GM21576 (cell line): ENCODE data around the gene SIDT2.
"Not testable (repeated sequence)": the region's sequence is repeated elsewhere in the genome, so short reads cannot be mapped to it uniquely, and the experiment has no call there.

ENCODE experiments used
- ATAC-seq: cut with Tn5 transposase; IDR thresholded peaks from one replicate; pipeline ENCODE4 v1.9.1; 2021; ENCODE audit warnings: mild to moderate bottlenecking, moderate library complexity; ENCODE audit not compliant: unreplicated experiment

SIDT2 gene

DNA sequence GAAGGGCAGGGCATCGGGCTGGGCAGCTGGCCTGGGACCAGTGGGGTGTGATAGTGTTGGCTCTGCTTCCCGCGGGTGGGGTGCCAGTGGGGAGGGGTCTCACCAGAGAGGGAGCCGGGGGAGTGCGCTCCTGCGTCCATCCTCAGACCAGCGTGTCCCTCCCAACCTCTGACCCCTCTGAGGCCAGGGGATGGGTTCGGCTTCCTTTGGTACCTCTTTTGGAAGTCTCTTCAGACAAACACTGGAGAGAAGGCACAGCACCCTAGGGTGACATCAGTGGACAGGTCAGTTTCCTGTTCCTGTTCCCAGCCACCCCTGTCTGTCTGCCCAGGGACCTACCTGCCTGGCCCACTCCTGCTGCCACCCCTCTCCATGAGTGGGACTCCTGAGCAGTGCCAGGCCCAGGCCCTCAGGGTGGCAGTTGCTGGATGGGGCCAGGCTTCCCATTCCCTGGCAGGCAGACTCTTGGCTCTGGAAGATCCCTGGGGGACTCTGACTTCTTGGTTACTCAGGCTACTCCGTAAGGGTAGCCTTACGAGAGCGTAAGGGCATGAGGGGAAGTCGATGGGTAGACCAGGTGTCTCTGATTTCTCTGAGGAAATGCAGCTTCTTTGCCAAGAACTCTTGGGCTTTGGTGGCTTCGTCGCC is 23.2 kb downstream of the SIDT2 start:
- no peak for ATAC-seq

DNA sequence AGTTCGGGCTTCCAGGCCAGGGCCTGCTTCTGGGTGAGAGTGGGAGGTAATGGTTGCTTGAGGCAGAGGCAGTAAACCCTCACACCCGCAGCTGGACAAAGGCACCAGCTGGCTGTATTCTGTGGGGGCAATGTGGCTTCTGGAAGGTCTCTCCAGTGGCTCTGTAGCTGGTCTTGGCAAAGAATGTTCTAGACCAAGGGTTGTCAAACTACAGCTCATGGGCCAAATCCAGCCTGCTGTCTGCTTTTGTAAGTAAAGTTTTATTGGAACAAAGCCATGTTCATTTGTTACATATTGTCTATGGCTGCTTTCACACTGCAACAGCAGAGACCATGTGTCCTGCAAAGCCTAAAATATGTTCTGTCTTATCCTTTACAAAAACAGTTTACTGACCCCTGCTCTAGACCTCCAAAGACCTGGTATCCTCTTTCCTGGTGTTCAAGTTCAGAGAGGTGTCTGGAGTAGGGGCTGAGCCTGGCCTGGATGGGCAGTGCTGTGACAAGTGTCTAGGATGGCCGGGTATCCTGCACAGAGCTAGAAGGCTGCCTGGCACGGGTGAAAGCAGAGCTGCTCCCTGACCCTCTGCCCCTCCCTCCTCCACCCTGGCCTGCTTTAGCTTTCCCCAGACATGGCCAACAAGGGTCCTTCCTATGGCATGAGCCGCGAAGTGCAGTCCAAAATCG is 24.0 kb downstream of the SIDT2 start:
- no peak for ATAC-seq

DNA sequence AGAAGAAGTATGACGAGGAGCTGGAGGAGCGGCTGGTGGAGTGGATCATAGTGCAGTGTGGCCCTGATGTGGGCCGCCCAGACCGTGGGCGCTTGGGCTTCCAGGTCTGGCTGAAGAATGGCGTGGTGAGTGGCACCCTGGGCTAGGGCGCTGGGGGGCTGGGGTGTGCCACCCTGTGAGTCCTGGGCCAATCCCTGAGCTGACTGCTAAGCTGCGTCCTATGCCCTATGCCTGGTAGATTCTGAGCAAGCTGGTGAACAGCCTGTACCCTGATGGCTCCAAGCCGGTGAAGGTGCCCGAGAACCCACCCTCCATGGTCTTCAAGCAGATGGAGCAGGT is 24.5 kb downstream of the SIDT2 start:
- ATAC-seq, result no peak

DNA sequence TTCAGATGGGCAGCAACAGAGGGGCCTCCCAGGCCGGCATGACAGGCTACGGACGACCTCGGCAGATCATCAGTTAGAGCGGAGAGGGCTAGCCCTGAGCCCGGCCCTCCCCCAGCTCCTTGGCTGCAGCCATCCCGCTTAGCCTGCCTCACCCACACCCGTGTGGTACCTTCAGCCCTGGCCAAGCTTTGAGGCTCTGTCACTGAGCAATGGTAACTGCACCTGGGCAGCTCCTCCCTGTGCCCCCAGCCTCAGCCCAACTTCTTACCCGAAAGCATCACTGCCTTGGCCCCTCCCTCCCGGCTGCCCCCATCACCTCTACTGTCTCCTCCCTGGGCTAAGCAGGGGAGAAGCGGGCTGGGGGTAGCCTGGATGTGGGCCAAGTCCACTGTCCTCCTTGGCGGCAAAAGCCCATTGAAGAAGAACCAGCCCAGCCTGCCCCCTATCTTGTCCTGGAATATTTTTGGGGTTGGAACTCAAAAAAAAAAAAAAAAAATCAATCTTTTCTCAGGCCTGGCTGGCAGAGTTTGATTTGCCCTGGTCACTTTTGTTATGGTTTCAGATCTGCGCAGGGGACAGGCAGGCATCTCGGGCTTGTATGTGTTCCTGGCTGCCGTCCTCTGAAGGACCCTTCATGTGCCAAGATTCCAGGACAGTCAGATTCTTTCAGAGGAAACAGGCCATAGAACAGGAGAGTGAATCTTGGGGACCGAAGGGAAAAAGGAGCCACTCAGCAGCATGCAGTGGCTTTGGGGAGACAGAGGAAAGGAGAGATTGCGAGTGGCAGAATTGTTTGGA is 25.9 kb downstream of the SIDT2 start:
- no peak for ATAC-seq

DNA sequence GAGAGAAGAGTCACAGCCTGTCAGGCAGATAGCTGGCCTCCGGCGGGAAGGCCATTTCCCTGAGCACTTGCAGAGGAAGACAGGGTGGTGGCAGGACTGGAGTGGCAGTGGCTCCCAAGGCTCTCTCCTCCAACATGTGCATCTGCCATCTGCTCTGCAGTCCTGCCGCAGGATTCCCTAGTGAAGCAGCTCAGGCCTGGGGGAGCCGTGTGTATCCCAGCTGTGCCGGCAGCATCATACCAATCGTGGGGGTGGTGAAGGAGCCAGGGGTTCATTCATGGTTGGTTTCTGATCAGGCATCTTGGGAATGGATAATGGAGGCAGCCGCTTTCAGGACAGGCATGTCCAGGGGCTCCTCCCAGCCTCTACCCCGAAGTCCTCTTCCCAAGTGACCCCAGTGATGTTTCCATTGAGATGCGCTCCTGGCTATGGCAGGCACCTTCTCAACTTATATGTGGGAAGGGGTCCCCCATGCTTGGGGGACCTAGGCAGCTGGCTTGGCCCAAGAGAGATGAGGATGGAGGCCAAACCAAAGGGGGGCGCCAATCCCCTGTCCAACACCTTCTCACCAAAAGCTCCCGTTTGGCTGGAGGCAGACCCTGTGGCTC is 26.8 kb downstream of the SIDT2 start:
- no peak for ATAC-seq

DNA sequence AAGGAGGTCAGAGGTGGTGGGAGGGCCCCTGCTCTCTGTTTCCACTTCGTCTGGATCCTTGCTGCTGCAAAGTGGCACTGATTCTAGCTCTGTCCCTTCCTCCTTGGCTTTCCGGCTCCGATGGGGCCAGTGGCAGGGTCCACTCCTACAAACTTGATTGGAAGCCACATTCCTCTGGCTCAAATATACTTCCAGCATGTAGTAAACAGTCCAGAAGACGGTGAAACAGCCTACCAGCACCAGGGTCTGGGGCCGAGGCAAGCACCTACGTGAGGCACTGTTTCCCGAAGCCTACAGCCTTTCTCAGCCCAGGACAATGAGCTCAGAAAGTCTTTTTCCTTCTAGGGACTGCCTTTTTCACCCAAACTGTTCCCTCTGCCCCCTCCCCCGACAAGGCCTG is 27.6 kb downstream of the SIDT2 start:
- not testable (repeated sequence) for ATAC-seq

DNA sequence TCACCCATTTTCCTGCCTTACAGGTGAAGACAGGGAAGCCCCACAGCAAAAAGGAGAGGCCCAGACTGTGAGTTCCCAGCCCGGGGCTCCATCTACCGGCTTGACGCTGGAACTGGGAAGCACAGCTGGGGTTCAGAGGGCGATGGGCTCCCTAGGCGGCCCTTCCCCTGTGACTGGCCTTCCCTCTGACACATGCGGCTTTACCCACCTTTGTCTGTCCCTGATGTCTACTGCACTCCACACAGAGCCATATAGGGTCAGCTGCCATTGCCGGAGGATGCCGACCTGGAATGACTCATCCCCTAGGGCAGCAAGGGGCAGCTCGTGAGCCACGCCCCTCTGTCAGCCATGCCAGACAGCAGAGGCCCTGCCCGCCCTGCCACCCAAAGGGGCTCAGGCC is 28.3 kb downstream of the SIDT2 start:
- ATAC-seq, result not testable (repeated sequence)

DNA sequence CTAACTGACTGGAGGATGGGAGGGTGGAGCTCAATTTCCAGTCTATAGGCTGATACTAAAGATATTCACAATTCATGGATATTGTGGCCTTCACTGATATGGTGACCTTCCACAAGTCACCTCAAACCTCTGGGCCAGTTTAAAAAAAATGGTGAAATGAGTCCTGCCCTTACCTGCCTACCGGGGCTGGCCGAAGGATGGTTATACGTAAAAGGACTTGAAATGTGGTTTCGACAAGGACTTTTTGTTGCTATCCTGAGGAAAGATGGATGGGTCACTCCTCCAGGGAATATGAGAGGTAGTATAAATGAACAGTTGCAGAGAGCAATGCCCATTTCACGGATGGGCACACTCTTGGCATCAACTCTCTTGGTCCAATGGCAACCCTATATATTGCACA is 28.9 kb downstream of the SIDT2 start:
- ATAC-seq, result not testable (repeated sequence)

DNA sequence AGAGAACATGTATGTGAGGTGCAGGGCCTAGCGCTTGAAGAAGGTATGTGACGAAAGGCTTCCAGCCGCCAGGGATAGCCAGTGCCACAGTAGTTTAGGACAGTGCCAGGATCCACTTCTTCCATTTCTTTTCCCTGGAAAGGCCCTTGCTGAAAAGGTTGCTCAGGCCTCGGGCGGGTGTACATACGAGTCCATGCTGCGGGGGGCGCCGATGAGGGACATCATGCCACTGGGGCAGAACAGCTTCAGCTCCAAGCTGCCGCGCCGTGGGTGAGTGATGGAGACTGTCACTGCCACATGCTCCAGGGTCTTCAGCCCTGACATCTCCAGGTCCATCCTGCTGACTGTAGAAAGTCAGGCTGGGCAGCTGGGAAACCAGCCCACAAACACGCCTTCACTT is 30.2 kb downstream of the SIDT2 start:
- ATAC-seq, result not testable (repeated sequence)

DNA sequence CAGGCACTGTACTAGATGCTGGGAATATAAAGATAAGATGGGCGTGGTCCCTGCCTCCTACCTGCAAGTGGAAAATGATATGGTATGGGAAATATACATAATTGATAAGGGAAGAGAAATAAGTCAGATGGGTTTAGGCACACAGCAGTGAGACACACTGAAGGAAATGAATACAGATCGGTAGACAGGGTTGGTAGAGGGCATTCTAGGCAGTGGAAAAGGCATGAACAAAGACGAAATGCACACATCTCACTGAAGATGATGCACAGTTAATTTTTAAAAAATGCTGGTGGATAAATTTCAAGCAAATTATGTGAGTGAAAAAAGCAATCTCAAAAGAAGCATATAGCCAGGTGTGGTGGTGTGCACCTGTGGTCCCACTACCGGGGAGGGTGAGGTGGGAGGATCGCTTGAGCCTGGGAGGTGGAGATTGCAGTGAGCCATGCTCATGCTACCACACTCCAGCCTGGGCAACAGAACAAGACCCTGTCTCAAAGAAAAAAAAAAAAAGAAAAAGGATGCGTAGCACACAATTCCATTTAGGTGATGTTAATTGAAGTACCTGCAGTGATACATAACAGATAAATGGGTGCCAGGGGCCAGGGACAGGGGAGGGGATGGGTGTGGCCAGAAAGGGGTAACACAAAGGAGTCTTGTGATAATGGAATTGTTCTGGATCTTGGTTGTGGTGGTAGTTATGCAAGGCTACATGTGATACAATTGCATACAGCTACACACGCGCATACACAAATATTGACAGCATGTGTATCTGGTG is 31.0 kb downstream of the SIDT2 start:
- ATAC-seq, result not testable (repeated sequence)

DNA sequence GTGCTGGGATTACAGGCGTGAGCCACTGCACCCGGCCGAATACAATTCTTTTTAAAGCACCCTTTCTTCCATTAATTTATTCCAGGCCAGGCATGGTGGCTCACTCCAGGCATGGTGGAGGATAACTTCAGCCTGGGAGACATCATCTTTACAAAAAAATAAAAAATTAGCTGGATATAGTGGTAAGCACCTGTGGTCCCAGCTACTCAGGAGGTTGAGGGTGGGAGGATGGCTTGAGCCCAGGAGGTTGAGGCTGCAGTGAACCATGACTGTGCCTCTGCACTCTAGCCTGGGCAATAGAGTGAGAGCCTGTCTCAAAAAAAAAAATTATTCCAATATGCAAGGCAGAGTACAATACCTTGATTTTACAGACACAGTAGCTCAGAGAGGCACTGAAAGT is 32.1 kb downstream of the SIDT2 start:
- no peak for ATAC-seq

DNA sequence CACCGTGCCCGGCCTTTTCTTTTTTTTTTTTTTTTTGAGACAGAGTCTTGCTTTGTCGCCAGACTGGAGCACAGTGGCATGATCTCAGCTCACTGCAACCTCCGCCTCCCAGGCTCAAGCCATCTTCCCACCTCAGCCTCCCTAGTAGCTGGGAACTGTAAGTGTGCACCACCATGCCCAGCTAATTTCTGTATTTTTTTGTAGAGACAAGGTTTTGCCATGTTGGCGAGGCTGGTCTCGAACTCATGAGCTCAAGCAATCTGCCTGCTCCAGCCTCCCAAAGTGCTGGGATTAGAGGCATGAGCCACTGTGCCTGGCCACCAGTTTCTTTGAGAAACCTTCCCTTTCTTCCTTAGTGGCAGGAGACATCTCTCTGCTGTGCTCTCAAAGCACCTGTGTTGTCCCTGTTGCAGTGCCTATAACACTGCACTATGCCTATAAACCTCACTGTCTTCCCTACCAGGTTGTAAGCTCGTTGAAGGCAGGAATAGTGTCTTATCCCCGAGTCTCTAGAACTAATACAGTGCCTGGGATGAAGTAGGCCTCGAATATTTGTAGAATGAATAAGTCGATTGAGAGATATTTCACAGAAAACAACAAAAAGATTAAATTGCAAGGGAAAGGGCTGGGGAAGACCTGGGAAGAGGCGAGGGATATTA is 34.3 kb downstream of the SIDT2 start:
- no peak for ATAC-seq

DNA sequence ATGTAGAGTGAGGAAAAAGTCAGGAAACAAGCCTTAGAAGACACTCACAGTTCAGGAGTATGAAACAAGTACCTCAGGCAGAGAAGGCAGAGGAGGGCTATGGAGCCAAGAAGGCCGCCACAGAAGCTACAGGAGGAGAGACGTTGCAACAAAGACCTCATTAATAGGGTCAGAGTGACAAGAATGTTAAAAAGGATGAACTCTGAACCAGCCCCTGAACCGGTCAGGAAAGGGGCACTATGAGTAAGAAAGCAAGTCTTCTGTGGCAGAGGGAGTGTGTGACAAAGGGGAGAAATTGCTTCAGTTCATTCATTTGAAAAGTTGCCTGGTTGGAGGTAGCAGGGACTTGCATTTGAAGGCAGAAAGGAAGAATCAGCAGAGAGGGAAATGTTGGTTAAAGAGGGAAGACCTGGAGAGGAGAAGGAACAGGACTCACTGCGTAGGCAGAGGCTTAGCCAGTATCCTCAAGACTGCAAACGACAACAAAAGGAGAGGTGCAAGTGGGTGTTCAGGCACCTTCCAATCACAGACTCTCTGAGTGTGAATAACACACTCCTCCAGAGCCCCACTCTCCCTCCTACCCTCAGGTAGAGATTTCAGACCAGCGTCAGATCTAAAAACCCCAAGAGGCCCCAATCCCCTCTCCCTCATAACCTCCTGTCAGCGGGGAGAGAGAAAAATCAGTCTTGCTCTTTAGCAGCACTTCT is 36.0 kb downstream of the SIDT2 start:
- ATAC-seq, result no peak

DNA sequence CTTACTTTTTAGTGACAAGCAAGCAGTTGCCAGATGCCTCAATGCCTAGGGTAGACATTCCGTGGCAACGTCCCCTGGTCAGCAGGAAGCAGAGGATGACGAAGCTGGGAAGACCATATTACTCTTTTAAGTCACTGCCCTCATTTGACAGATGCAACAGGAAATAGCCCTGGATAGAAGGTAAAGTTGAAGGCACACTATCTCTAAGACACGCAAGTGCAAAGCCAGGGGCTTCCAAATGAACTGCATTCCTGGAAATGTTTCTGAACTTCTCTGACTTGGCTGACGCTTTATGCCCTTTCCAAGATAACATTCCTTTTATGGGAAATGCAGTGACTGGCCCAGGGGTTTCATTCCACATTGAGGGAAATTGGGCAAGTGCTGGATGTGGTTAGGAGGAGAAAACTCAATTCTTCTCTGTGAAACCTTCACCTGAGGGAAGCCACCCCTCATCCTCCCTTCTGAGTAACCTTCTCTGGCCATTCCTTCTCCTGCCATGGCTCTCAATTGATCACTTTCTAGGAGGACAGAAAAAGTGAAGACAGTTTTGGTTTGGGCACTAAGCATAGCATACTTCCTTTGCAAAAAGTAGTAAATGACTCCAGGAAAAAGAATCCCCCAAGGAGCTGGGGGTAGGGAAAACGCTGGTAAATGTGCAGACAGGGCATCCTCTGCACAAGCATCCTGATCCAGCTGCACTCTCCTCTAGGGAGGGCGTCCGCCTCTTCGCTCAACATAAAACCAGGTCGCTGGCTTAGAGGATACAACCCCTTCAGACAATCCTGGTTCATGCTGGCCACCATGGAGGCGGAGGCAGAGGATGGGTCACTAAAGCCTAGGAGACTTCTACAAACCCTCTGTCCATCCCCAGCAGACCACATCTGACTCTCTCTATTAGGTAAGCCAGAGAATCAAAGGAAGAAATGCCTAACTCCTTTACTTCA is 38.9 kb downstream of the SIDT2 start:
- ATAC-seq, result no peak

DNA sequence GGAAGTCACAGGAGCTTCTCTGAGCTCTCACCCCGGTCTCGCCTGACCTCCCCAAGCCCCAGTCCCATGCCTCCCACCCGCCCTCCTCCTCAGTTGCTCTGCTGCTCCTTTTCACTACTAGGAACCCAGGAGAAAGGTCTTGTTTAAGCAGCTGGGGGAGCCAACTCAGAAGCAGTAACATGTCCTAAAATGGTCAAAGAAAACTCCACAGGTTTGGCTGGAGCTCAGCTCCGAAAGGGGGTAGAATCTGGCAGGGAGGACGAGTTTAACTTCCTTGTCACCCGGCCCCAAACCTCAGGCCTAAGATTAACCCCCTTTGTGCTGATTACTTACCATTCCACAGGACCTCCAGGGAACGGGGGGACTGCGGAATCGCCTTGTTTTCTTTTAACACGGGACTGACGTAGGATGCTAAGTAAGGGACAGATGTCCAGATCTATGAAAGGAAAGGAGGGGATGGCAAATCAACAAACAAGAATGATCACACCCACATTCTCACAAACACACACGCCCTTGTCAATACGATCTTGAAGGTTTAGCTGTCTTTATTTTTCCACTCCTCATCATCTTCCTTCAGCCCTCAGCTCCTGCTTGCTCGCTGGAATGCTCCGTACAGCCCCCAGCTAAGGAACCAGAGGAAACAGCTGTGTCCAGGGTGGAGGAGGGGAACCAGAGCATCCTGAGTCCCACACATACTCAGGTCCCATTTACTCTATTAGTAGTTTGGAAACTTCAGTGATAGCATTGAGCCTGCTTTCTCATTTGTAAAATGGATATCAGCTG is 39.8 kb downstream of the SIDT2 start:
- ATAC-seq, result no peak

DNA sequence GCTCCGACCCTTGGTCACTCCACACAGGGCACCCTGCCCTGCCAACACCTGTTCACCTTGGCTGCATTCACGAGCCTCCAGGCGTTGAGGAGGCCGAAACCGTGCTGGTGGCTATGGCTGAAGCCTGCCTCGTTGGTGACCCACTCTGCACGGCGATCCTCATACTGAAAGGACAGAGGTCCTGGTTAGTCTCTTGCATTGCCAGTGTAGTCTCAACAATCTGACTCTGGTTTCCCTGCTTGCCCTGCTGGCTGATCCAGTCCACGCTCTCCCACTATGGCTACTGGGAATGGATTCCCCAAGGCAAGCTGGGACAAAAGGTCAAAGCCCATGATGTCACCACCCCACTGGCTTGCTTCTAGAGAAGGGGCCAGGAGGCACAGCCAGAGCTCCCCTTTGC is 40.5 kb downstream of the SIDT2 start:
- ATAC-seq, result no peak

DNA sequence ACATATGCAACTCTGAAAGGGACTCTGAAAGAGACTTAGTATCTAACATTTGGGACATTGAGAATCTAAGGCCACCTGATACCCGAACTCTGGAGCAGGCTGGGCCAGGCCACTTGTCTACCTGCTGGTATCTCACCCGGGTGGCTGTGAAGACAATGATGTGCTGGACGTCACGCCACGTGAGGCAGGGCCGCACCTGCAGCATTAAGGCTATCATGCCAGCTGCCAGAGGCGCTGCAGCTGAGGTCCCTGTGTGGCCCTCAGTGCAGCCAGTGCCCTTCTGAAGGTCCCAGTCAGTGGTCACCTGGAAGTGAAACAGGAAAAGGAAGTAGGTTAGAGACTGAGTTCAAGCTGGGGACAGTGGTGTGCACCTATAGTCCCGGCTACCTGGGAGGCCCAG is 40.9 kb downstream of the SIDT2 start:
- ATAC-seq, result no peak

DNA sequence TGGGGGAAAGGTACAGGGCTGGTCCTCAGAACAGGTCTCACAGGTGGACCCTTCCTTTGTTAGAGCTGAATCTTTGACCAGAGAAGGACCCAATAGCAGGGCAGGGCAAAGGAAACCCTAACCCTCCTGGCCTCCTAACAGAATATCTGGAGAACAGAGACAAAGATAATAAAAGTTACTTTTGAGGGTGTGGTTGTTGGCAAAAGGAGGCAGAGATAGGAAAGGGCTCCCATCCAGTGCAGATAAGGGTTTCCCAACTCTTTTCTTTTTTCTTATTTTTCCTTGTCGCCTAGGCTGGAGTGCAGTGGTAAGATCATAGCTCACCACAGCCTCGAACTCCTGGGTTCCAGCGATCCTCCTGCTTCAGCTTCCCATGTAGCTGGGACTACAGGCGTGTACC is 41.5 kb downstream of the SIDT2 start:
- no peak for ATAC-seq
